IMR-90 (cell line): Measurements from ENCODE around the gene TCF25. TPM values are rescaled to one million over a fixed set of nuclear protein-coding genes. Genes with fewer than 3 reads are reported as not detected.

Source experiments
- ATAC-seq: fragments of 200-7000 bp; cut with Tn5 transposase; 2 replicates; pipeline ENCODE4 v1.9.1; 2020; ENCODE audit warnings: low read depth, mild to moderate bottlenecking, moderate library complexity
- BruUV-seq: library from RNA; stranded (reverse); fragments of 400-500 nt; replicated peaks from 2 replicates; lab custom pipeline; 2021; lab: Mats Ljungman, UMichigan
- CTCF ChIA-PET: fragments of 300-600 bp; formaldehyde crosslinking; extraction: SDS; loops from one replicate; lab custom pipeline; 2021; ENCODE audit warnings: antibody characterized with exemption; lab: Yijun Ruan, JAX
- POLR2A ChIA-PET: fragments of 300-600 bp; sonication (Branson Sonifier 250); formaldehyde crosslinking; loops from one replicate; lab custom pipeline; 2022; ENCODE audit warnings: antibody characterized with exemption; ENCODE audit not compliant: unreplicated experiment; lab: Charles Lee
- DNase-seq: peaks from one replicate; pipeline ENCODE4 v3.0.0; 2013
- H2AFZ ChIP-seq: replicated peaks from 2 replicates; pipeline ENCODE3; 2013; ENCODE audit warnings: low read length, mild to moderate bottlenecking; ENCODE audit not compliant: poor library complexity
- H2AK5ac ChIP-seq: 2 replicates; pipeline ENCODE4 v1.6.1; 2013; ENCODE audit warnings: low read depth, low read length, inconsistent platforms
- H2AK9ac ChIP-seq: replicated peaks from 2 replicates; pipeline ENCODE3; 2013; ENCODE audit warnings: mild to moderate bottlenecking, low read depth, low read length, moderate library complexity; ENCODE audit not compliant: poor library complexity
- H2BK120ac ChIP-seq: 2 replicates; pipeline ENCODE4 v1.6.1; 2013; ENCODE audit warnings: low read depth, low read length, inconsistent platforms
- H2BK15ac ChIP-seq: 3 replicates; pipeline ENCODE4 v1.6.1; 2013; ENCODE audit warnings: low read depth, low read length, inconsistent platforms
- H2BK20ac ChIP-seq: 2 replicates; pipeline ENCODE4 v1.6.1; 2013; ENCODE audit warnings: low read depth, mild to moderate bottlenecking, inconsistent platforms, low read length, moderate library complexity
- H2BK5ac ChIP-seq: 2 replicates; pipeline ENCODE4 v1.6.1; 2013; ENCODE audit warnings: mild to moderate bottlenecking, low read depth, low read length, inconsistent platforms; ENCODE audit not compliant: poor library complexity, severe bottlenecking
- H3K14ac ChIP-seq: replicated peaks from 2 replicates; pipeline ENCODE4 v1.6.1; 2013; ENCODE audit warnings: low read depth, low read length, inconsistent platforms
- H3K18ac ChIP-seq: 2 replicates; pipeline ENCODE4 v1.6.1; 2013; ENCODE audit warnings: low read depth, low read length, control low read depth
- H3K23ac ChIP-seq: 2 replicates; pipeline ENCODE4 v1.6.1; 2013; ENCODE audit warnings: low read depth, low read length, inconsistent platforms
- H3K27ac ChIP-seq: 2 replicates; pipeline ENCODE4 v1.5.1; 2013; ENCODE audit warnings: mild to moderate bottlenecking, control low read depth, low read length; ENCODE audit not compliant: insufficient read depth
- H3K27me3 ChIP-seq: 2 replicates; pipeline ENCODE4 v1.6.1; 2013; ENCODE audit warnings: low read length; ENCODE audit not compliant: control insufficient read depth, insufficient read depth
- H3K36me3 ChIP-seq: 2 replicates; pipeline ENCODE4 v1.6.1; 2013; ENCODE audit warnings: low read length, mixed read lengths; ENCODE audit not compliant: control insufficient read depth, insufficient read depth
- H3K4ac ChIP-seq: 2 replicates; pipeline ENCODE4 v1.6.1; 2013; ENCODE audit warnings: low read depth, low read length, inconsistent platforms
- H3K4me1 ChIP-seq: 2 replicates; pipeline ENCODE4 v1.6.1; 2013; ENCODE audit warnings: low read length, mixed read lengths; ENCODE audit not compliant: control insufficient read depth, insufficient read depth
- H3K4me2 ChIP-seq: 2 replicates; pipeline ENCODE4 v1.6.1; 2013; ENCODE audit warnings: low read depth, mild to moderate bottlenecking, control low read depth, low read length, moderate library complexity
- H3K4me3 ChIP-seq: 2 replicates; pipeline ENCODE4 v1.5.1; 2013; ENCODE audit warnings: low read depth, mild to moderate bottlenecking, control low read depth, low read length, moderate library complexity; ENCODE audit not compliant: insufficient read depth
- H3K56ac ChIP-seq: 2 replicates; pipeline ENCODE4 v1.6.1; 2013; ENCODE audit warnings: low read length, inconsistent platforms; ENCODE audit not compliant: insufficient read depth; ENCODE audit errors: extremely low read depth
- H3K79me1 ChIP-seq, 2 experiments: 2 replicates each; pipeline ENCODE4 v1.6.1; 2013; ENCODE audit warnings: low read length in 2 of 2, inconsistent platforms in 1 of 2, low read depth in 1 of 2
- H3K9ac ChIP-seq: 2 replicates; pipeline ENCODE4 v1.6.1; 2013; ENCODE audit warnings: low read depth, low read length, control low read depth
- H3K9me1 ChIP-seq: 2 replicates; pipeline ENCODE4 v1.6.1; 2013; ENCODE audit warnings: low read length, inconsistent platforms; ENCODE audit not compliant: insufficient read depth
- H3K9me3 ChIP-seq: 2 replicates; pipeline ENCODE4 v1.6.1; 2013; ENCODE audit warnings: low read length; ENCODE audit not compliant: control insufficient read depth, insufficient read depth
- H4K20me1 ChIP-seq: 2 replicates; pipeline ENCODE4 v1.6.1; 2013; ENCODE audit warnings: low read length, inconsistent platforms; ENCODE audit not compliant: insufficient read depth
- H4K5ac ChIP-seq: 2 replicates; pipeline ENCODE4 v1.6.1; 2013; ENCODE audit warnings: mild to moderate bottlenecking, low read depth, low read length, control low read depth
- H4K8ac ChIP-seq, 2 experiments: 2 replicates each; pipeline ENCODE4 v1.6.1; 2013; ENCODE audit warnings: low read depth in 2 of 2, low read length in 2 of 2, control low read depth in 1 of 2, inconsistent platforms in 1 of 2
- H4K91ac ChIP-seq: 2 replicates; pipeline ENCODE4 v1.6.1; 2013; ENCODE audit warnings: low read depth, low read length, inconsistent platforms; ENCODE audit not compliant: insufficient read depth
- BHLHE40 ChIP-seq: fragments of 150-350 bp; IDR thresholded peaks from 2 replicates; pipeline ENCODE4 v1.6.1; 2016; ENCODE audit warnings: mild to moderate bottlenecking, low read depth, low read length
- CEBPB ChIP-seq: IDR thresholded peaks from 2 replicates; pipeline ENCODE4 v1.6.1; 2012; ENCODE audit warnings: low read depth, low read length, improper control_type of control experiment
- CHD1 ChIP-seq: IDR thresholded peaks from 2 replicates; pipeline ENCODE4 v1.6.1; 2012; ENCODE audit warnings: low read depth, low read length, improper control_type of control experiment
- FOS ChIP-seq: fragments of 150-350 bp; IDR thresholded peaks from 2 replicates; pipeline ENCODE4 v1.6.1; 2016; ENCODE audit warnings: low read depth, low read length
- MAFK ChIP-seq: IDR thresholded peaks from 2 replicates; pipeline ENCODE4 v1.6.1; 2012; ENCODE audit warnings: low read depth, low read length, improper control_type of control experiment
- MAZ ChIP-seq: IDR thresholded peaks from 2 replicates; pipeline ENCODE4 v1.6.1; 2012; ENCODE audit warnings: low read depth, mild to moderate bottlenecking, low read length, improper control_type of control experiment, moderate library complexity, borderline replicate concordance
- MXI1 ChIP-seq: IDR thresholded peaks from 2 replicates; pipeline ENCODE4 v1.6.1; 2012; ENCODE audit warnings: low read depth, mild to moderate bottlenecking, low read length, moderate library complexity, borderline replicate concordance
- NFE2L2 ChIP-seq: fragments of 150-350 bp; IDR thresholded peaks from 2 replicates; pipeline ENCODE4 v1.6.1; 2016; ENCODE audit warnings: low read depth, mild to moderate bottlenecking, low read length
- POLR2A ChIP-seq: IDR thresholded peaks from 2 replicates; pipeline ENCODE4 v1.6.1; 2012; ENCODE audit warnings: mild to moderate bottlenecking, low read depth, low read length
- RAD21 ChIP-seq: IDR thresholded peaks from 2 replicates; pipeline ENCODE4 v1.6.1; 2012; ENCODE audit warnings: low read length, improper control_type of control experiment
- RCOR1 ChIP-seq: IDR thresholded peaks from 2 replicates; pipeline ENCODE4 v1.6.1; 2012; ENCODE audit warnings: mild to moderate bottlenecking, low read length, improper control_type of control experiment; ENCODE audit not compliant: insufficient replicate concordance
- RFX5 ChIP-seq: IDR thresholded peaks from 2 replicates; pipeline ENCODE4 v1.8.0; 2012; ENCODE audit warnings: low read depth, mild to moderate bottlenecking, low read length, moderate library complexity
- SMC3 ChIP-seq: fragments of 150-350 bp; IDR thresholded peaks from 2 replicates; pipeline ENCODE4 v1.6.1; 2016; ENCODE audit warnings: low read depth, mild to moderate bottlenecking, antibody characterized with exemption, low read length, moderate library complexity
- WGBS, 2 experiments: methylation state at CpG; one replicate each; pipeline versions ENCODE4 v1.1.5 to v1.1.7; 2013; ENCODE audit warnings: missing lambda C conversion rate in 2 of 2; ENCODE audit not compliant: insufficient read length in 1 of 2; ENCODE audit errors: extremely low coverage in 2 of 2; 5-methylcytosine and 5-hydroxymethylcytosine counted together
- dilution Hi-C: fragments of 300-500 bp; cut with HindIII; formaldehyde crosslinking; loops from one replicate; pipeline ENCODE4 v1.14.3; 2018; ENCODE audit warnings: low sequenced_read_pairs; ENCODE audit not compliant: unreplicated experiment
- in situ Hi-C: fragments of 300-500 bp; cut with MboI; formaldehyde crosslinking; loops from 3 replicates; pipeline ENCODE4 v1.14.3; 2019; ENCODE audit warnings: low sequenced_read_pairs, inconsistent platforms, mixed read lengths
- intact Hi-C: fragments of 100-400 bp; cut with micrococcal nuclease; formaldehyde crosslinking; loops from 2 replicates; pipeline ENCODE4 v1.10.0; 2022
- polyA plus RNA-seq, 3 experiments: library from polyadenylated mRNA; depleted of rRNA; stranded (reverse); fragments of >200 nt; gene quantifications; 2 replicates each; pipeline ENCODE4 v1.2.3, GENCODE V29; 2012; ENCODE audit warnings: low replicate concordance in 1 of 3
- total RNA-seq: library from RNA; depleted of rRNA; stranded (reverse); fragments of >200 nt; gene quantifications from 2 replicates; pipeline ENCODE4 v1.2.3, GENCODE V29; 2012
- TF ChIP-seq, protein P1 (sequence below): fragments of 150-350 bp; IDR thresholded peaks from 2 replicates; pipeline ENCODE4 v1.6.1; 2016; ENCODE audit warnings: low read depth, mild to moderate bottlenecking, low read length, moderate library complexity, borderline replicate concordance
- TF ChIP-seq, protein P2 (sequence below): conservative IDR thresholded peaks from 2 replicates; pipeline ENCODE4 v1.5.1; 2012; ENCODE audit warnings: mild to moderate bottlenecking, low read depth, low read length, improper control_type of control experiment
- TF ChIP-seq, protein P3 (sequence below): fragments of 150-350 bp; IDR thresholded peaks from 2 replicates; pipeline ENCODE4 v1.6.1; 2017; ENCODE audit warnings: mild to moderate bottlenecking, antibody characterized with exemption, low read length, low read depth

The TCF25 gene
- total and polyA plus RNA-seq, 2 of the 4 experiments (the other 2 are of a cell fraction): 127 to 184 TPM

DNA sequence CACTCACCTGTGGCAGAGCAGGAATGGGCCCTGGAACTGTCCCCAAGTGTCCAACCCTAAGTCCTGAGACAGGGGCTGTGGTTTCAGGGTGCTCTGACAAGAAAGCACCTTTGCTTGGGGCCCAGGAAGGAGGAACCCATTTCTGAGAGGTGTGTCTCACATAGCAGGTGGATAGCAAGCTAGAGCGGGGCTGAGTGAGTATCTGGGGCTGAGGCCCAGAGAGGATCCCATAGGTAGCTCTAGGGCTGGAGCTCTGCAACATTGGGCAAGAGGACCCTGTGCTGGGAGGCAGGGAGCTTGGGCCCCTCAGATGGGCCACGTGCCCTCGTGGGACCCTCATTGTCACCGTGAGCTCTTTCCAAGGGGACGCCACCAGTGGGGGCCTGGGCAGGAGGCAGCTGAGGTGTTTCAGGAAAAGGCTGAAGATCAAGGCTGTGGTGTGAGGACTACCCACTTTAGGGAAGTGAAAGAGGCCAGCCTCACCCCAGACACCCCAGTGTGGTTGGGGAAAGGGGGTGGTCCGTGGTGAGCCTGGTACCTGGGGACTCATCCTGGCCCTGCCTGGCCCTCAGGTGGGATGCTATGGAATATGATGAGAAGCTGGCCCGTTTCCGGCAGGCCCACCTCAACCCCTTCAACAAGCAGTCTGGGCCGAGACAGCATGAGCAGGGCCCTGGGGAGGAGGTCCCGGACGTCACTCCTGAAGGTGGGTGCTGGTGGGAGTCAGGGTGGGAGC lies 80.4 kb downstream of the TCF25 start:
- intact Hi-C loops (no loop called here), dilution Hi-C loops (no loop called here), in situ Hi-C loops (no loop called here)
- H3K4ac ChIP-seq: no peak overlapping the region
- H3K9me3 ChIP-seq: no peaks in the 10 kb centered on the region
- H2AFZ ChIP-seq: no peak overlapping the region
- 100% methylated on average over 1 of the region's 11 CpGs; no CpG with 5 or more reads in 1 of the 2 experiments for WGBS, 2 experiments
- H3K9ac ChIP-seq: no peak overlapping the region
- ATAC-seq (no peak), DNase-seq (no peak)
- H3K14ac ChIP-seq: no peak overlapping the region
- H3K9me1 ChIP-seq: no peaks in the 10 kb centered on the region; the same call in 1 of the 2 replicates
- no peak overlapping the region for H4K5ac ChIP-seq
- no peak overlapping the region for H2BK5ac ChIP-seq
- H3K27me3 ChIP-seq: no peaks in the 10 kb centered on the region
- no peak overlapping the region for H2BK120ac ChIP-seq
- TF ChIP-seq, protein P1, sequence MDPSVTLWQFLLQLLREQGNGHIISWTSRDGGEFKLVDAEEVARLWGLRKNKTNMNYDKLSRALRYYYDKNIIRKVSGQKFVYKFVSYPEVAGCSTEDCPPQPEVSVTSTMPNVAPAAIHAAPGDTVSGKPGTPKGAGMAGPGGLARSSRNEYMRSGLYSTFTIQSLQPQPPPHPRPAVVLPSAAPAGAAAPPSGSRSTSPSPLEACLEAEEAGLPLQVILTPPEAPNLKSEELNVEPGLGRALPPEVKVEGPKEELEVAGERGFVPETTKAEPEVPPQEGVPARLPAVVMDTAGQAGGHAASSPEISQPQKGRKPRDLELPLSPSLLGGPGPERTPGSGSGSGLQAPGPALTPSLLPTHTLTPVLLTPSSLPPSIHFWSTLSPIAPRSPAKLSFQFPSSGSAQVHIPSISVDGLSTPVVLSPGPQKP: no peak
- TF ChIP-seq SMC3 (no peak), MXI1 (no peak), RCOR1 (no peak), MAFK (no peak), NFE2L2 (no peak), MAZ (no peak), POLR2A (no peak), FOS (no peak), CHD1 (no peak), RAD21 (no peak), BHLHE40 (no peak), RFX5 (no peak), CEBPB (no peak)
- TF ChIP-seq, protein P2, sequence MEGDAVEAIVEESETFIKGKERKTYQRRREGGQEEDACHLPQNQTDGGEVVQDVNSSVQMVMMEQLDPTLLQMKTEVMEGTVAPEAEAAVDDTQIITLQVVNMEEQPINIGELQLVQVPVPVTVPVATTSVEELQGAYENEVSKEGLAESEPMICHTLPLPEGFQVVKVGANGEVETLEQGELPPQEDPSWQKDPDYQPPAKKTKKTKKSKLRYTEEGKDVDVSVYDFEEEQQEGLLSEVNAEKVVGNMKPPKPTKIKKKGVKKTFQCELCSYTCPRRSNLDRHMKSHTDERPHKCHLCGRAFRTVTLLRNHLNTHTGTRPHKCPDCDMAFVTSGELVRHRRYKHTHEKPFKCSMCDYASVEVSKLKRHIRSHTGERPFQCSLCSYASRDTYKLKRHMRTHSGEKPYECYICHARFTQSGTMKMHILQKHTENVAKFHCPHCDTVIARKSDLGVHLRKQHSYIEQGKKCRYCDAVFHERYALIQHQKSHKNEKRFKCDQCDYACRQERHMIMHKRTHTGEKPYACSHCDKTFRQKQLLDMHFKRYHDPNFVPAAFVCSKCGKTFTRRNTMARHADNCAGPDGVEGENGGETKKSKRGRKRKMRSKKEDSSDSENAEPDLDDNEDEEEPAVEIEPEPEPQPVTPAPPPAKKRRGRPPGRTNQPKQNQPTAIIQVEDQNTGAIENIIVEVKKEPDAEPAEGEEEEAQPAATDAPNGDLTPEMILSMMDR: no peak
- TF ChIP-seq, protein P3, sequence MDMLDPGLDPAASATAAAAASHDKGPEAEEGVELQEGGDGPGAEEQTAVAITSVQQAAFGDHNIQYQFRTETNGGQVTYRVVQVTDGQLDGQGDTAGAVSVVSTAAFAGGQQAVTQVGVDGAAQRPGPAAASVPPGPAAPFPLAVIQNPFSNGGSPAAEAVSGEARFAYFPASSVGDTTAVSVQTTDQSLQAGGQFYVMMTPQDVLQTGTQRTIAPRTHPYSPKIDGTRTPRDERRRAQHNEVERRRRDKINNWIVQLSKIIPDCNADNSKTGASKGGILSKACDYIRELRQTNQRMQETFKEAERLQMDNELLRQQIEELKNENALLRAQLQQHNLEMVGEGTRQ: no peak
- H4K91ac ChIP-seq: no peak overlapping the region
- no peak overlapping the region for H3K4me2 ChIP-seq
- no peak overlapping the region for H2BK15ac ChIP-seq
- no TSS peak for BruUV-seq
- ChIA-PET CTCF (no interaction called here), POLR2A (no interaction called here)
- H3K4me3 ChIP-seq: no peak overlapping the region
- no peak overlapping the region for H2AK5ac ChIP-seq
- H3K79me1 ChIP-seq: peaks cover 20 to 75% of the 10 kb centered on the region in 2 experiments
- H3K36me3 ChIP-seq: peaks cover 31% of the 10 kb centered on the region
- H3K56ac ChIP-seq: no peak overlapping the region
- peaks cover 6% of the 10 kb centered on the region; the same call in 1 of the 2 replicates for H3K4me1 ChIP-seq
- H4K8ac ChIP-seq: no peak overlapping the region
- no peak overlapping the region for H2BK20ac ChIP-seq
- no peak overlapping the region for H3K23ac ChIP-seq
- peaks cover 17% of the 10 kb centered on the region for H4K20me1 ChIP-seq
- no peak overlapping the region for H3K27ac ChIP-seq
- no peak overlapping the region for H3K18ac ChIP-seq
- H2AK9ac ChIP-seq: no peak overlapping the region
